GM18499 (cell line): ENCODE data around the gene SEMA4A.
"Not testable (repeated sequence)": the region's sequence is repeated elsewhere in the genome, so short reads cannot be mapped to it uniquely, and the experiment has no call there.

Experiments
- ATAC-seq: cut with Tn5 transposase; IDR thresholded peaks from one replicate; pipeline ENCODE4 v1.9.1; 2021; ENCODE audit warnings: moderate number of reproducible peaks; ENCODE audit not compliant: insufficient read depth, unreplicated experiment

Gene SEMA4A

GRCh38 chr1:156153362-156153761 lies at the start of gene SEMA4A:
Gene SEMA4A (plus strand): TSS chr1:156153585. CDS start chr1:156154579, 994 bp downstream.
- ATAC-seq: no peak

- no peak for ATAC-seq
These were observed 49.1 kb upstream of the SEMA4A start for GRCh38 chr1:156104065-156104810.

GRCh38 chr1:156104861-156105832 lies 48.2 kb upstream of the SEMA4A start:
- no peak for ATAC-seq

- ATAC-seq: no peak
These were observed 46.5 kb upstream of the SEMA4A start for GRCh38 chr1:156106624-156107488.

- ATAC-seq: no peak
These were observed 45.3 kb upstream of the SEMA4A start for GRCh38 chr1:156108057-156108456.

- no peak for ATAC-seq
These were observed 44.6 kb upstream of the SEMA4A start for GRCh38 chr1:156108664-156109241.

GRCh38 chr1:156110252-156110651 lies 43.1 kb upstream of the SEMA4A start:
- ATAC-seq: no peak

GRCh38 chr1:156111355-156111962 lies 41.9 kb upstream of the SEMA4A start:
- ATAC-seq: no peak

- no peak for ATAC-seq
These were observed 40.9 kb upstream of the SEMA4A start for GRCh38 chr1:156112276-156113137.

GRCh38 chr1:156113282-156113950 lies 40.0 kb upstream of the SEMA4A start:
- ATAC-seq: no peak

- no peak for ATAC-seq
These were observed 39.1 kb upstream of the SEMA4A start, which contains the start of gene LMNA for GRCh38 chr1:156114101-156114918. Gene LMNA (plus strand): TSS chr1:156114711. CDS start chr1:156114919, 208 bp downstream.

GRCh38 chr1:156114919-156115513 lies 38.4 kb upstream of the SEMA4A start:
- no peak for ATAC-seq

GRCh38 chr1:156115514-156116374 lies 37.6 kb upstream of the SEMA4A start:
- ATAC-seq: no peak

- not testable (repeated sequence) for ATAC-seq
These were observed 36.7 kb upstream of the SEMA4A start for GRCh38 chr1:156116731-156117130.

- ATAC-seq: no peak
These were observed 35.8 kb upstream of the SEMA4A start for GRCh38 chr1:156117414-156118176.
